ENCODE measurements around the gene INPP5F.
"Not testable (repeated sequence)": the region's sequence is repeated elsewhere in the genome, so short reads cannot be mapped to it uniquely, and the experiment has no call there.

The INPP5F gene

DNA sequence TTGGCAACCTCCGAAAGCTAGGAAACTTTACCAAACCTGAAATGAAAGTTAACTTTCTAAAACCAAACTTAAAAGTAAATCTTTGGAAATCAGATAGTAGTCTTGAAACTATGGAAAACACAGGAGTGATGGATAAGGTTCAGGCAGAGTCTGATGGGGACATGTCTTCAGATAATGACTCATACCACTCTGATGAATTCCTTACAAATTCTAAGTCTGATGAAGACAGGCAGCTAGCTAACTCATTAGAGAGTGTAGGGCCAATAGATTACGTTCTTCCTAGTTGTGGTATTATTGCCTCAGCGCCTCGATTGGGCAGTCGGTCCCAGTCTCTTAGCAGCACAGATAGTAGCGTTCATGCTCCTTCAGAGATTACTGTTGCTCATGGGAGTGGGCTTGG, 100.9 kb downstream of the INPP5F start:
- DNase-seq: no peak

DNA sequence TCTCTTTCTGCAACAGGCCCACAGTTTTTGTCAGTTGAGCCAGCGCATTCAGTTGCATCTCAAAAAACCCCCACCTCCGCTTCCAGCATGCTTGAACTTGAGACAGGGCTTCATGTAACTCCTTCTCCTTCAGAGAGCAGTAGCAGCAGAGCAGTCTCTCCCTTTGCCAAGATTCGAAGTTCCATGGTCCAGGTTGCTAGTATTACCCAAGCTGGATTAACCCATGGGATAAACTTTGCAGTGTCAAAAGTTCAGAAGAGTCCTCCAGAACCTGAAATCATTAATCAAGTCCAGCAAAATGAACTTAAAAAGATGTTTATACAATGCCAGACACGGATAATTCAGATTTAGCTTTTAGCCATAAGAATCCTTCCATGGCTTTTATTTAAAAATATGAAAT, 101.6 kb downstream of the INPP5F start:
- no peak for DNase-seq

DNA sequence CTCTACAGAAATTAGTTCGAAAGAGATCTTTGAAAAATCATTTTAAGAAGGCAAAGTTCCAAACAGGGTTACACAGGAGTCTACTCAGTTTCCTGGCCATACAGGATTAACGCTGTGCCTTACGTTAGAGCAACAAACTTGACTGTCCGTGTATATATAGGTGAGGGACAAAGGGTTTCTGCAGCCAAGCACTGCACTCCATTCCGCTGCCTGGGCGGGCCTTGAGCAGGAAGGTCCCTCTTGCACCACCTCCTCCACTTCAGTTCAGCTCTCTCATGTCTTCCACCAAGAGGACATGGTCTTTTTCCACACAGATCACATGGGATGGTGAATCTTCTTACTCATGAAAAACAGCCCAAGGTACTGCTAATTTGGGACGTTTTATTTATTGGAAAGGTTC, 103.6 kb downstream of the INPP5F start:
- no peak for DNase-seq

DNA sequence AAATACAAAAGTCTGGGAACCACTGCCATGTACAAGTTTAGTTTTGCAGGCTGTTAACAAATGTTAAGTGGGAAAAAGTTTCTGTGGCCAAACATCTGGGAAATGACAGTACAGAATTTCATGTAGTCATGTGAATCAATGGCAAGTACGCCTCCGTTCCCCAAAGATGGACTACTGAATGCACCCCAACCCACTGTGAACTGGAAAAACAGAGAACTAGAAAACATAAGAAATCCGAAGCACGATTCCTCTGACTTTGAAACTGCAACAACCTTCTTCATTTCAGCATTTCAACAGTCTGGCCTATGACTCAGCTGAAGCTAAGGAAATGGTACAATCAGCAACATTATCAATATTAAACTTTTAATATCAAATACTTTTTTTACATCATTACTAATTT, 105.0 kb downstream of the INPP5F start:
- DNase-seq: no peak

DNA sequence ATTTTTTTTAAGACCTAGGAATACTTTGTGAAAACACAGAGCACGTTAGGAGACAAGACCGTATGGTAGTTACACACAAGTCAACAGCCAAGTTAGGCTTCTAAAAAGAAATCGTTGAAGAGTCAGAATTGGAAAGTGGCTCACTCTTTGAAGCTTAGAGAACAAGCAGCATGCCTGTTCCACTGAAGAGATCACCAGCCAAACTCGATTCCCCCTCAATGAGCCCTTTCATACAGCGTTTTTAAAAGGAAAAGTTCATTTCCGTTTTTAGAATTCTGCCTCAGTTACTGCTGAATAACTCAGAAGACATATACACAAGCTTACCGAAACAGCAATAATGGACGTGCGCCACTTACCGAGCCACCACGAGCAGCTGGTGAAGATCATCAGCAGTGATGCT, 105.8 kb downstream of the INPP5F start:
- DNase-seq: no peak

DNA sequence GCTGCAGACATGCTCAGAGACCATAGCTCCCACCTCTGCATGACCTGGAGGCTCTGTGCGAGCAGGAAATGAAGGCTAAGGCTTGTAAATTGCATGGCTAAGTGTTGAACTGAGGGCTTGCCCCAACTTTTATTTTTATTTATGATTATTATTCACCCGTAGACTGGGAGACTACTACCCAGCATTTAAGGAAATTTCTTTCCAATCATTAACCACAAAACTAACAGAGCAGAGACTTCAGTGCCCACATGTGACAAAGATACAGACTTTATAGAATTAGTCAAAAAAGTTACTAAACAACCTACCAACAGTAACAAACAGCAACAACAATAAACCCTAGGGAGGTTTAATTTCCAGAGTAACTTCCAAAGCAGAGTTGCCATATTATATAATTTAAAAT, 107.1 kb downstream of the INPP5F start:
- no peak for DNase-seq

DNA sequence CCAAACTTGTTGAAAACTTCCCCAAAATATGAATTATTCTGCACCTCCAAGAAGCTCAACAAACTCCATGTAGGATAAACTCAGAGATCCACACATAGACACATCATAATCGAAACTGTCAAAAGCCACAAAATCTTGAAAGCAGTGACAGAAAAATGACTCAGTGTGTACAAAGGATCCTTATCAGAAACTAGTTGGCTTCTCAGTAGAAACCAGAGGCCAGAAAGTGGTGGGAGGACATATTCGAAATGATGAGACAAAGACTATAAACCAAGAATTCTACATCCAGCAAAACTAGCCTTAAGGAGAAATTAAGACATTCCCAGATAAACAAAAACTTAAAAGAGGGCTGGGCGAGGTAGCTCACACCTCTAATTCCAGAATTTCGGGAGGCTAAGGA, 108.3 kb downstream of the INPP5F start:
- DNase-seq: no peak

DNA sequence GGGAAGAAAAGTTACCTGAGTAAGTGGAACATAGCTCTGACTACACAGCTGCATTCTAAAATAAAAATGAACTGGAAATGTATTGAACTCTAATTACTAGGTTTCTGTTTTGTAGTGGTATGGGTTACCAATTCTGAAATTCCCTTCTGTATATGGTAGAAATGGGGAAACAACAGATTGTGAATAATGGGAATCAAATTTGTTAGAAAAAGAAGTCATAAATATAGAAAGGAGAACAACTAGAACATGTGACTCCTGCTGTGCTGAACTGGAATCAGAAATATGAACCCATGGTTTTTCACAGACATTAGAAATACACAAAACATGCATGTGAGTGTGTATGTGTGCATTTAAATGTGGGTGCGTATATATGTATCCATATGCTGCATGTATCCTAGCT, 119.8 kb downstream of the INPP5F start:
- no peak for DNase-seq

DNA sequence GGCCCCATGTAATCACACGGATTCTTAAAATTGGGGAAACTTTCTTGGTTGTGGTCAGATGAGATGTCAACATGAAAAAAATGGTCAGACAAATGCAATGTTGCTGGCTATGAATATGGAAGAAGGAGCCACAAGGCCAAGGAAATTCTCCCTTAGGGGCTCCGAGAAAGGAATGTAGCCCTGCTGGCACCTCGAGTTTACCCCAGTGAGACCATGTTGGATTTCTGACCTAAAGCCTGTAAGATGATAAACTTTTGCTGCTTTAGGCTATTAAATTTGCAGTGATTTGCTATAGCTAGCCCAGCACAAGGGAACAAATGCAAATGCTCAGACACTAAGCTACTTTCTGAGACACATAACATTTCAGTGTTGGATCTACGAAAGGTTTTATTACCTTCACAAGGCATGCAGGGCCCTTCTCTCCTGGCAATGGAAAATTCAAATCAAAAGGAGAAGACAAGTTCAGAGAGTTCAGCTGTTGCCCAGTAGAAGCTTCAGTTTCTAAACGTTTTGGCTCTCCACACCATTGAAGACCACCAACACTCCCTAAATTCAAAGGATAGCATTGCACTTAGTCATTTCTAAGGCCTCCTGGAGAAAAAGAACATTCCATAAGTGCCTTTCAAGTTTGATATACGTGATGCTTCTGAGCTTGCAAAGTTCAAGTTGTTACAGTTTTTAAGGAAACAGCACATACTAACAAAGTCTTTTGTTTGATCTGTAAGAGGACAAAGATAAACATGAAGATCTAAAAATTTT, 123.4 kb downstream of the INPP5F start:
- no peak for DNase-seq

DNA sequence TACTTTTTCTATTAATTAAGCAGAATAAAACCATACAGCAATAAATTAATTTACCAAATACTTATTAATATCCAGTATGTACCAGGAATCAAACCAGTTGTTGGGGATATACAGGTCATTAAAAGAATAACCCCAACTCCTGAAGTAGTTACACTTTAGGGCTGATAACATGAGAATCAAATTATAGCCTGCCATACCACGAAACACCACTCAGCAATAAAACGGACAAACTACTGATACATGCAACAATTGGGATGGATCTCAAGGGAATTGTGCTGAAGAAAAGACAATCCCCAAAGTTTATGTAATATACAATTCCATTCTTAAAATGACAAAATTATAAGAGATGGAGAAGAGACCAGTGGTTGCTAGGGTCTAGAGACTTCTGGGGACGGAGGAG, 124.1 kb downstream of the INPP5F start:
- no peak for DNase-seq

DNA sequence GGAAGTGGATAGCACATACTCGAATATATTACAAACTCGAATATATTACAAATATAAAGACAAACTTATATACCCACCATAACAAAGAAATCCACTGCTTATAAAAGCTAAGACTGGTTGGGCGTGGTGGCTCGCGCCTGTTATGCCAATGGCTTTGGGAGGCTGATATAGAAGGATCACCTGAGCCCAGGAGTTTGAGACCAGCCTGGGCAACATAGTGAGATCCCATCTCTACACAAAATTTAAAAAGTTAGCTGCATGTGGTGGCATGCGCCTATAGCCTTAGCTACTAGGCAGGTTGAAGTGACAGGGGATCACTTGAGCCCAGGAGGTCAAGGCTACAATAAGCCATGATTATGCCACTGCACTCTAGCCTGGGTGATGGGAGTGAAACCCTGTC, 126.4 kb downstream of the INPP5F start:
- no peak for DNase-seq

DNA sequence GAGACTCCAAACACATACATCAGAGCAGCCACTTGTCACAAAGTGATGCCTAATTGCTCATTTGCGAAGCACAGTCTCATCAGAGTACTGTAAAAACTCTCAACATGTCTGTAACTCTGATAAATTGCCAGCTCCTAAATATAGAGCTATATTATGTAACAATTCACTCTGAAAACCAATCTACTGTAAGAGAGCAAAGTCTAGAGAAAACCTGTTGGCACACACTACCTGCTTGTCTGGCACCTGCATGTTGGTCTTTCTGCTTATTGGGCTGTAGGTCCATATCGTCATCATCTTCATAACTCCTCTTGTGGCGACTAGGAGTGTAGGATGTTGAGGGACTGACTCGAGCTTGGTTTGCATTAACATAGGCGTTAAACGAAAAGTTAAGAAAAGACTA, 127.0 kb downstream of the INPP5F start:
- no peak for DNase-seq

DNA sequence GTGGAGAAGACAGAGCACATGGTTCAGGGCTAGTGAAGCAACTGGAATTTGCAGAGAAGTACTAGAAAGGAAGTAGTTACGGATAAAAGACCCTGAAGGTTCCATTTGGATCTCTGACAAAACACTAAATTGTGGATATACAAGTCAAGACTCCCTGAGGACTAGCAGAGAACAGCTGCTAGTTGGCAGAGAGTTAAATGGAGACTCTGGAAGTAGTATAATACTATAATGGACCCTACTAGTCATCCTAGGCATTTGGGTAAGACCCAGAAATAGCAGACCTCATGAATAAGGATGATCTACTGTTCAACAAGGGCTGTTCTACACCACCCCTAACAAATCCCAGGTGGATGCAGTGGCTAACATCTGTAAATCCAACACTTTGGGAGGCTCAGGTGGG, 127.7 kb downstream of the INPP5F start:
- DNase-seq: no peak

DNA sequence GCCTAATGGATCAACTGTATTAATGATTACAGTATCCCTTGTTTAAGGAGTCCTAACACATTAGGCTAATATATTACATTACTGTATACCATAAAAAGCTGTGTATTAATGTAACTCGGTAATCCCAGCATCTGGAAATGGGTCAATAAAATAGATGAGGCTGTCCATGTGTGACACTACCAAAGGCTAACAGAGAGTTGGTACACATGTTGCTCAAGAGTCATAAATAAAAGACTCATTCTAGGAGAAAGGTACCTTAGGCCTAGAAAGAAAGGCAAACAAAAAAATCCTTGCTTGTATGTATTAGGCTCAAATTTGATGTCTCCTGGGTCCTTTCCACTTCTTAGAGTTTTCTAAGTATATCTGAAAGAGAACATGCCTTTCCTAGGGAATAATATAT, 132.2 kb downstream of the INPP5F start:
- DNase-seq: no peak

DNA sequence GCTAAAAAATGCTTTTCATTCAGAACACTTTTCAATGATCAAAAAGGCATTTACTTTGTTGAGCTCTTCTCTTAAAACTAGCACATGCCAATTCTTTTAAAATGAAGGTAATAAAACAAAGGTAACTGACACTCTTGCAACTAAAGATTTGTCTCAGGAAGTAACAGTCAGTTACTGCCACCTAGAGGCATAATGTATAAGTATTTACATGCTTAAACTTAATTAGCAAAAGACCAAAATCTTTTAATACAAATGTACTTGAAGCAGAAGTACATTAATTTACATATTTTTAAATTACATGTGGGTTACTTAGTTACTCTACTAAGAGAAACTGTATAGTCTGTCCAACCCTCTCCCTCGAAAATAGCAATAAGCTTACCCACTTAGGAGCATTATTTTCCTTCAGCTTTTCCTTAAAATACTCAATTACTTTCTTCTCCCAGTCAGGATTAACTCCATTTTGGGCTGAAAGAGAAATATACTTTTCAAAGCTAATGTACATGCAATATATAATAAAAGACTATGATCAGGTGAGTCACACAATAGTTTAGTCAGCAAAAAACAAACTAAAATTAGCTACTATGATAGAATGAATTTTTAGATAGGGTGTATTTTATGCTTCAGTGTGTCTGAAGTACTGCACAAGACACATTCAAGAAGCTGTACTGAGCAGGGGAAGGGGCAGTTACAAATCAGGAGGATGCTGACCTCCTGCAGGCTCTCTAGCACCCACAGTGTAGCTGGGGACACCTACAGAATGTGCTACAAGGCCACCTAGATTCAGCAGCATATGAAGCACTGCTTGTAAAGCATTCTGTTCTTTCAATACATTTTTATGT, 133.8 kb downstream of the INPP5F start:
- no peak for DNase-seq

DNA sequence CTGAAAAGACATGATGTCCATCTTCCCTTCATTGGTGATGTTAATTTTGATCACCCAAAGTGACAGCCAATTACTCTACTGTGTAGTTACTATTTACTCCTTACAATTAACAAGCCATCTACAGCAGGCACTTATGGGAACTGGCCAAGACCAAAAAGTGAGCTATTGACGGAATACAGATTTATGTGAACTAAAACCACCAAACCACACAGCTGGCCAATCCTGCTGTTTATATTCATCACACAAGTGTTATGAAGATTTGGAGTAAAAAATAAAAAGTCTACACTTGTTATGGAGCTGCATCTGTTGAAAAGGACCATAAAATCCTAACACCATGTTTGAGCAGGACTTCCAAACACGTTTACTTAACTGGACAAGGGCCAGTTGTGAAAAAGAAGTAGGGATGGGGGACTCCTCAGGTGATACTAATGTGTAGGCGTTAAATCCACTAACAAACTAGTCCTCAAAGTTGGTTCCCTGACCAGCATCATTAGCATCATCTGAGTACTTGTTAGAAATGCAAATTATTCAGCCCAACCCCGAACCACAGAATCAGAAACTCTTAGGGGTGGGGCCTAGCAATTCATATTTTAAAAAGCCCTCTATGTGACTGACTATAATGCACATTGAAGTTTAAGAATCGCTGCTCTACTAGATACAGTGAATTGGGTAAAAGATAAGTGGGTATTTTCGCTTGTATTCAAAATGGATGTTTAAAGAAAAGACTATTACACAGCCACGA, 135.2 kb downstream of the INPP5F start:
- DNase-seq: no peak

DNA sequence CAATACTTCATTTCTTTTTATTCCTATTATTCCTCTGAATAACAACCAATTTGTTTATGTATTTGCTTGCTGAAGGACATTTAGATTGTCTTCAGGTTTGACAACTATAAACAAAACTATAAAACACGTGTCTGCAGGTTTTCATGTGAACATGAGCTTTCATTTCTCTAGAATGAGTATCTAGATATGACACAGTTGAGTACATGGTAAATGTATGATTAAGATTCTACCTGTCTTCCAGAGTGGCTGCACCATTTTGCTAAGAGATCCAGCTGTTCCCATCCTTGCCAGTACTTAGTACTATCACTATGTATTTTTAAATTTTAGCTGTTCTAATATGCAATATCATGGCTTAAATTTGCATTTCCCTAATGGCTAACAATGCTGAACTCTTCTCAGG, 136.7 kb downstream of the INPP5F start:
- DNase-seq: no peak

DNA sequence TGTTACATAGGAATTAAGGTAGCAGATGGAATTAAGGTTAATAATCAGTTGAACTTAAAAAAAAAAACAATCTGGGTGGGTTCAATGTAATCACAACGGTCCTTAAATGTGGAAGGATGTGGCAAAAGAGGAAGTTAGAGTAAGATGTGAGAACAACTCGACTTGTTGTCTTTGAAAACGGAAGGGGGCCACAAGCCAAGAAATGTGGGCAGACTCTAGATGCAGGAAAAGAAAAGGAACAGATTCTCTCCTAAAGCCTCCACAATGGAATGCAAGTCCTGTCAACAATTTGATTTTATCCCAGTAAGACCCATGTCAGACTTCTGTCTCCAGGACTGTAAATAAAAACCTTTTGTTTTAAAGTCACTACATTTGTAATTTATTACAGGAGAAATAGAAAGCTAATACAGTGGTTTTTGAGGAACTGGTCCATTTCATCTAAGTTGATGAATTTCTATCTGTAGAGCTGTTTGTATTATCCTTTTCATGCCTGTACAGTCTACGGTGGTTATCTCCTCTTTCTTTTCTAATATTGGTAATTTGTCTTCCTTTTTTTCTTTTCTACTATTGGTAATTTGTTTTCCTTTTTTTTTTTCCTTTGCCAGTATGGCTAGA, 138.2 kb downstream of the INPP5F start:
- no peak for DNase-seq

DNA sequence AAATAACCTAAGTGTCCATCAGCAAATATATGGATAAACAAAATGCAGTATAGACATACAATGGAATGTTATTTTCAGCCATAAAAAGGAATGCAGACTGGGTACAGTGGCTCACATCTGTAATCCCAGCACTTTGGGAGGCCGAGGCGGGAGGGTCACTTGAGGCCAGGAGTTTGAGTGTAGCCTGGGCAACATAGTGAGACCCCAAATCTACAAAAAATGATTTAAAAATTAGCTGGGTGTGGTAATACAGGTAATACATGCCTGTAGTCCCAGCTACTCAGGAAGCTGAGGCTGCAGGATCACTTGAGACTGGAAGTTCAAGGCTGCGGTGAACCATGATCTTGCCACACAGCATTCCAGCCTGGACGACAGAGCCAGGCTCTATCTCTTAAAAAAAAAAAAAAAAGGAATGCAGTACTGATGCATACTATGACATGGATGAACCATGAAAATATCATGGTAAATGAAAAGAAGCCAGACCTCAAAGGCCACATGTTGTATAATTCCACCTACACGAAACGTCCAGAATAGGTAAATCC, 139.9 kb downstream of the INPP5F start:
- DNase-seq: no peak

DNA sequence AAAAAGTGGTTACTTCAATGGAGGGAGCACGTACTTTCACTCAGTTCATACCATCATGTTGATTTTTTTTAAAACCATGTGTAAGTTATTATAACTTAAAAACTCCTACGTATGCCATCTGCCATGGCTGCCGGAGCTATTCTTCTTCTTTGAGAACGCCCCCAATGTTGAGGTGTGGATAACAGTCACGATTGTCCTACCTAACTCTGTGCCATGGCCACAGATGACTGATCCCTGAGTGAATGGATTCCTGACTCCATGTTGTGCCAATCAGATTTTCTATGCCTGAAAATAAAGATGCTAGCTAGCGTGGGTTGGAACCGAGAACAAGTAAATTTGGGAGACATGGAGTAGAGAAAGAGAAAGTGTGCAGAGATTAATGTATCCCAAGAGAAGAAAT, 141.5 kb downstream of the INPP5F start:
- DNase-seq: no peak

DNA sequence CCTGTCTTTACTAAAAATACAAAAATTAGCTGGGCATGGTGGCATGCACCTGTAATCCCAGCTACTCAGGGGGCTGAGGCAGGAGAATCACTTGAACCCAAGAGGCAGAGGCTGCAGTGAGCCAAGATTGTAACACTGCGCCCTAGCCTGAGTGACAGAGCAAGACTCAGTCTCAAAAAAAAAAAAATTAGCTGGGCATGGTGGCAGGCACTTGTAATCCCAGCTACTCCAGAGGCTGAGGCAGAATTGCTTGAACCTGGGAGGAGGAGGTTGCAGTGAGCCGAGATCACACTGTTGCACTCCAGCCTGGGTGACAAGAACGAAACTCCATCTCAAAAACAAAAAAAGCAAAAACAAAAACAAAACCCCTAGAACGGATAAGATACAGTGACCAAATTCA, 143.5 kb downstream of the INPP5F start:
- DNase-seq: not testable (repeated sequence)

DNA sequence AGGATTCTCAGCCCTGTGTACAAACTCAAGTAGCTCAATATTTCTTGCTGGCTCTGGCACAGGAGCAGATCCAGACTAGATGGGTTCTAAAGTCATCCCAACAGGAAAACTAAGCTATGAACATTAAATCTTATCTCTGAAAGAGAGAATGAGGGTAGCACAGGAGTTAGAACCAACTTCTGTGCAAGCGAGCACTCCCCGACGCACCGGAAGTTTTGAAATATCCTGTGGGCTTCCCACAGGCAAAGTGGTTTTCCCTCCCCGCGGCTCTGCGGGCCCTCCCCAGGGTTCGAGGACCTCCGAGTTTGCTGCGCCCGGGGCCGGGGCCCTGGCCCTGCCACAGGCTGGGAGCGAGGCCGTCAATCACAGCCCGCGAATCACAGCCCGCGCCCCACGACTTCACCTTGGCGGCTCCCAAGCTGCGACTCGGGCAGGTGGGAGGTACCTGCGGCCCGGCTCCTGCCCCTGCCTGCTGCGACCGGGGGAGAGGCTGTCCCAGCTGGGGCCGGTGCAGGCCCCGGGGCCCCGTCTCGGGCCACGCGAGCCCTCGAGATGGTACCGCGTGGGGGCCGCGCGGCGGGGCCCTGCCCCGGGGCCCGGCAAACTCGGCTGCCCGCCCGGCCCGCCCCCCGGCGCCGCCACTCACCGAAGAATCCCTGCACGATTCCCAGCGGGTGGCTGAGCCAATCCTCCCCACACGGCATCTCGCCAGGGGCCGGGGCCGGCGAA, 146.2 kb downstream of the INPP5F start:
- peak; percentile 26 to 42 for DNase-seq

DNA sequence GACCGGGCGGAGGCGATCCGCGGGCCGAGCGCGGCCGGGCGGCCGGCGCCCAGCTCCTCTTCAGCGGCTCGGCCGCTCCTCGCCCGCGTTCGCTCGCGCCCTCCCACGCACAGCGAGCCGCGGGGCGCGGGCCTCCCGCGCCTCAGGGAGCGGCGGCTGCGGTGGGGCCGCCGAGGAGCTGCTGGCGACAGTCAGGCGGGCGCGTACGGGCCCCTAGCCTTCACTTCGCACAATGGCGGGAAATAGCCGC, 146.7 kb downstream of the INPP5F start, which contains the start of gene MCMBP:
TSS of gene MCMBP (minus strand) at position 234 of the 250 bp plus-strand sequence. CDS start 259 bp downstream, outside the sequence.
- no peak for DNase-seq

Measured in stimulated activated CD4-positive, alpha-beta T cell treated with anti-CD3 and anti-CD28 coated beads, Interleukin-2, amount 100 ng/mL, for 48 hours (primary cell).